Stimulated activated CD4-positive, alpha-beta T cell treated with anti-CD3 and anti-CD28 coated beads, TNF-alpha, amount 100 ng/mL, for 4 hours (primary cell): ENCODE results near the gene GAS2.

Experiments
- DNase-seq, 3 experiments: peaks; one replicate each; pipeline ENCODE4 v3.0.0-alpha.2; 2020; ENCODE audit warnings: low read depth in 3 of 3

The GAS2 gene

GRCh38 chr11:22728600-22729389 is 62.4 kb downstream of the GAS2 start:
- DNase-seq, result no peak

GRCh38 chr11:22730319-22730718 is 63.9 kb downstream of the GAS2 start:
- DNase-seq, result no peak

- no peak for DNase-seq
These were observed 66.2 kb downstream of the GAS2 start for GRCh38 chr11:22732588-22732987.

GRCh38 chr11:22733475-22734248 is 67.3 kb downstream of the GAS2 start:
- DNase-seq, result no peak

- DNase-seq, result no peak
These were observed 68.4 kb downstream of the GAS2 start for GRCh38 chr11:22734628-22735345.

- DNase-seq, result no peak
These were observed 75.8 kb downstream of the GAS2 start for GRCh38 chr11:22742157-22742613.

GRCh38 chr11:22749536-22749935 is 83.1 kb downstream of the GAS2 start:
- no peak for DNase-seq

GRCh38 chr11:22752908-22753310 is 86.5 kb downstream of the GAS2 start:
- no peak for DNase-seq

- no peak for DNase-seq
These were observed 87.0 kb downstream of the GAS2 start for GRCh38 chr11:22753416-22753815.

- no peak for DNase-seq
These were observed 94.7 kb downstream of the GAS2 start for GRCh38 chr11:22761066-22761465.

- DNase-seq, result no peak
These were observed 96.8 kb downstream of the GAS2 start for GRCh38 chr11:22763166-22763565.

- DNase-seq, result no peak
These were observed 98.3 kb downstream of the GAS2 start for GRCh38 chr11:22764735-22765134.

GRCh38 chr11:22768281-22768680 is 101.9 kb downstream of the GAS2 start:
- DNase-seq, result no peak

GRCh38 chr11:22769081-22769480 is 102.7 kb downstream of the GAS2 start:
- DNase-seq, result no peak

- DNase-seq, result no peak
These were observed 108.3 kb downstream of the GAS2 start for GRCh38 chr11:22774716-22775115.

- DNase-seq, result no peak
These were observed 108.8 kb downstream of the GAS2 start for GRCh38 chr11:22775248-22775647.

- no peak for DNase-seq
These were observed 112.2 kb downstream of the GAS2 start for GRCh38 chr11:22778642-22779041.

- no peak for DNase-seq
These were observed 113.4 kb downstream of the GAS2 start for GRCh38 chr11:22779850-22780249.

GRCh38 chr11:22780952-22781593 is 114.7 kb downstream of the GAS2 start:
- no peak for DNase-seq

GRCh38 chr11:22785251-22785650 is 118.8 kb downstream of the GAS2 start:
- no peak for DNase-seq

GRCh38 chr11:22786475-22786874 is 120.1 kb downstream of the GAS2 start:
- no peak for DNase-seq

GRCh38 chr11:22787055-22787454 is 120.6 kb downstream of the GAS2 start:
- DNase-seq, result no peak
